Kasumi-1 (cell line): Measurements from ENCODE around the gene SYNDIG1L.
A peak's percentile ranks its signal among the peaks of the same experiment; 100 is the strongest.
"Not testable (repeated sequence)": the region's sequence is repeated elsewhere in the genome, so short reads cannot be mapped to it uniquely, and the experiment has no call there.

Experiments used
- DNase-seq, 2 experiments: peaks; one replicate each; lab custom pipeline; 2025; lab: John Stamatoyannopoulos, UW

SYNDIG1L gene

DNA sequence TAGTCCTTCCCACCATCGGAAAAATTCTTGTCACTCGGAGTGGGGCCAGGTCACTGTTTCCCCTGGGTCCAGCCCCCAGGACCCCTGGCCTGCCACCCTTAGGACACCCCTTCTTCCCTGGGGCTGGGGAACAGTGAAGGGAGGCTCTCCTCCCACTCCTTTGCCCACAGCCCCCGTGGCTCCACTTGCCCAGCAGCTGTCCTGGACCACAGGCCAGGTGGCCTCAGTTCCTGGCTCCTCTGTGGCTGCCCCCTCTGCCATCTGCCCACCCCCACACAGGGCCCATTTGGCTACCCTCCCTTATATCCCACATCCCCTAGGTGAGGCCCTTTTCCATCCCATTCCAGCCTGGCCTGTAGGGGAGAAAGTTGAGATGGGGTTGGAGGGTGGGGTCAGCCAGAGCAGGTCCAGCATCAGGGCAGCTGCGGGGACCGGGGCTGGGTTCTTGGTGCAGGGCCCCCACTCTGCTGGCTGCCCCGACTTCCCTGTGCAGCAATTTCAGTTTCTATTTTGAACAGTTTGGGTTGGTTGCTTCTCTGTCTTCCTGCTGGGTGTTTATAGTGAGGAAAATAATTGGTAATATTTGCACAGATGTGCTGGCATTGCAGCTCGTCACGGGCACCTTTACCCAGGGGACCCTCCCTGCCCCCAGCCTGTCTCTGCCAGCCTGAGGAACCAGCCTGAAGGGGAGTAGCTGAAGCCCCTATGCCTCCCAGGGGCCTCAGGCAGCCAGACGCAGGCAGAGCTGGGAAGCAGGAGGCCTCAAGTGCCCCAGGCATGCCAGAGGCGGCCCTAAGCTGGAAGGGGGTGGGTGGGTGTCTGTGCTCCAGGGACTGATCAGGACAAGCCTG lies 23.4 kb downstream of the SYNDIG1L start:
- no peak for DNase-seq

- DNase-seq = no peak
Measured at GRCh38 chr14:74401504-74402241, 24.3 kb downstream of the SYNDIG1L start.

DNA sequence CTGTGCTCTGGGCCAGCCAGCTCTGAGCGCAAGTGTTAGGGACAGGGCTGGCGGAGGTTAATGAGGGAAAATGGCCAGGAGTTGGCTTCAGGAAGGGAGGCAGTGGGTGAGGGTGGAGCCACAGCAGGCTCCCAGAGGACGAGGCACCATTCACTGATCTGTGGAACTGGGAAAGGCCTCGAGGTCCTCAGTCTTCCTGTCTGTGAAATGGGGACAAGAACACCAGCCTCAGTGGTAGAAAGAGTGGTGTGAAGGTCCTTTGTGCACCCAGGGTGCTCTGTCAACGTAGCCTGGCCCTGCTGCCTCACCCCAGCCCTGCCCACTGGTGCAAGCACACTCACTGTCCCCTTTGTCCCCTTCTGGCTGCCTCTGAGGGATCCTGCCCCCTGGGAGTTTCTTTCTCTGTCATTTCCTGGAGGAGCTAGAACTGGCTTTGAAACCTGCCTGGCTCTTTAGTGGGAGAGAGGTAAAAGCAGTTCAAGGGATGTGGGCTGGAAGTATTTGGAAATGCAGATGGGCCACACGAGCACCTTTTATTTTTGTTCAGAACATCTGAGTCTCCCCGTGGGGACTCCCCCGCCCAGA lies 25.0 kb downstream of the SYNDIG1L start:
- DNase-seq = no peak

DNA sequence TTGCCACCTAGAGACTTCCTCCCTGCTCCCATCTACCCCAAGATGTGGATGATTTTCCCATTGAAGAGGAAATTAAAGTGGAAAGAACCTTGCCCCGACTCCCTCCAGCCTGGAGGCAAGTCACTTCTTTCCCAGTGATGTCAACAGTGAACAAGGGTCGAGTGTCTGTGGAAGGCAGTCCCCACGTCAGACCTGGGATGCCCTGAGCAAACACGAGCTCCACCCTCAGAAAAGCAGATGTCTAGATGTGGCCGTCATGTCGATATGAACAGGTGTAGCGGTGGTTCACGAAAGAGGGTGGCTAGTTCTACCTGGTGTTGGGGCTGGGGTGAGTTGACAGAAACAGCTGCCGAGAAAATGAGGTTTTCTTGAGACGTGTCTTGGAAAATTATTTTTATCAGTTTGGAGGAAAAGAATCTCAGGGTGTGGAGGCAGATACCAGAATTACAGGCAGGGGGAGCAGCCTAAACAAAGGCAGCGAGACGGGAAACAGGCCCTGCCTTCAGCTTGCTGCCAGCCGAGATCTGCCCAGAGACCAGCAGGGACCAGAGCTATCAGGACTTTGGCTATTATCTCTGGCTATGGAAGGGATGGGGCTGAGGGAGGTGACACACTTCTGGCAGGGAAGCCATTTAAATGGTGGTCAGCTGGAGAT lies 25.9 kb downstream of the SYNDIG1L start:
- peak in 1 of 2 experiments; percentile 7 for DNase-seq

DNA sequence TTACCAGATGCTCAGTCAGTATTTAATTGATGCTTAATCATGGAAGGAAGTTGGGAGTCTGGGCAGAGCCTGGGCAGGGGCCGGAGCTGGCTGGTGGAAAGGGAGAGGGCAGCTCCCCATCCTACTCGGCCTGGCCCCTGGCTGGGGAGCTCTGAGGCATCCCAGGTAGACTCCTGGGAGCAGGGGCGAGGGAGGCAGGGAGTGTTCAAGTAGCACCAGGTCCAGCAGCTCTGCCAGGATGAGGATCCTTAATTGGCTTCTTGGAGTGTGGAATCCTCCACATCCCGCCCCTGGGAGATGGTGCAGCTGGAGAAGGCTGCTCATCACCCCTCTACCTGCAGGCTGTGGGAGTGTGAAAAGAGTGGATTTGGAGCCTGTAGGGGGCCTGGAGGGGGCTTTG lies 30.9 kb downstream of the SYNDIG1L start:
- DNase-seq = no peak

DNA sequence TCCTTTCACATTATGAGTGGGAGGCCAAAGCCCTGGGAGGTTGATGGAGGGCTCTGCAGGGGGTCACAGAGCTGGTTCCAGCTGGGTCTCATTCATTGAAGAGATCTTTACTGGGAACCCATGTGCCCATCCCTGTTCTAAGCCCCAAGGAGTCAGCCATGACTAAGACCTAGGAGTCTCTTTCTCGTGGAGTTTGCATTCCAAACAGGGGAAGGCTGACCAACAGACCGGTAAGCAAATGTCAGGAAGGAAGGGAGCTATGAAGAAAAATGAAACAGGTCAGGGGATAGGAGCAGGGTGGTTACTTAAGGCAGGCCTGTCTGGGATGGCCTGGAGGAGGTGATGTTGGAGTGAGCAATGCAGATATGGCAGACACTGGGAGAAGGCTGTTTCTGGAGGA lies 31.5 kb downstream of the SYNDIG1L start:
- no peak for DNase-seq

GRCh38 chr14:74392616-74393570 lies 33.1 kb downstream of the SYNDIG1L start:
- DNase-seq = no peak

- no peak for DNase-seq
Measured at GRCh38 chr14:74391479-74391878, 34.5 kb downstream of the SYNDIG1L start.

DNA sequence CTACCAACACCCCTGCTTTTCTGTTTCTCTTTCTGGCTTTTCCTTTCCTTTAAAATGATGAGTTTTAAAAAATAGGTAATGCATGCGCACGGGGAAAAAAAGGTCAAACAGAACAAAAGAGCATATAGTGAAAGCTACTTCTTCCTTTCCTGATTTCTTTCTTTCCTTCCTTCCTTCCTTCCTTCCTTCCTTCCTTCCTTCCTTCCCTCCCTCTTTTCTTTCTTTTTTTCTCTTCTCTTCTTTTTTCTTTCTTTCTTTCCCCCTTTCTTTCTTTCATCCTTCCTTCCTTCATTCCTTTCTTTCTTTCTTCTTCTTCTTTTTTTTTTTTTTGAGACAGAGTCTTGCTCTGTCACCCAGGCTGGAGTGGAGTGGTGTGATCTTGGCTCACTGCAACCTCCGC lies 35.5 kb downstream of the SYNDIG1L start:
- not testable (repeated sequence) for DNase-seq

- DNase-seq = no peak
Measured at GRCh38 chr14:74389980-74390379, 36.0 kb downstream of the SYNDIG1L start.

- no peak for DNase-seq
Measured at GRCh38 chr14:74382231-74382630, 43.8 kb downstream of the SYNDIG1L start.

DNA sequence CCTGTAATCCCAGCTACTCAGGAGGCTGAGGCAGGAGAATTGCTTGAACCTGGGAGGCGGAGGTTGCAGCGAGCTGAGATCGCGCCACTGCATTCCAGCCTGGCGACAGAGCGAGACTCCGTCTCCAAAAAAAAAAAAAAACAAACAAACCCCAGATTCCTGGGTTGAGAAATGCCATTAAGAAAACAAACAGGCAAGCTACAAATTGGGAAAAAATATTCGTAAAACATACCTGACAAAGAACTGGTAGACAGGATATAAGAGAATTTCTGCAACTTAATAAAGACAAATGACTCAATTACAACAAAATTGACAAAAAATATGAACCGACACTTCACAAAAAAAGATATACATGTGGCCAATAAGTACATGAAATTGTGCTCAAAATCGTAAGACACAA lies 44.4 kb downstream of the SYNDIG1L start:
- not testable (repeated sequence) for DNase-seq

- DNase-seq = no peak
Measured at GRCh38 chr14:74380845-74381244, 45.2 kb downstream of the SYNDIG1L start.

DNA sequence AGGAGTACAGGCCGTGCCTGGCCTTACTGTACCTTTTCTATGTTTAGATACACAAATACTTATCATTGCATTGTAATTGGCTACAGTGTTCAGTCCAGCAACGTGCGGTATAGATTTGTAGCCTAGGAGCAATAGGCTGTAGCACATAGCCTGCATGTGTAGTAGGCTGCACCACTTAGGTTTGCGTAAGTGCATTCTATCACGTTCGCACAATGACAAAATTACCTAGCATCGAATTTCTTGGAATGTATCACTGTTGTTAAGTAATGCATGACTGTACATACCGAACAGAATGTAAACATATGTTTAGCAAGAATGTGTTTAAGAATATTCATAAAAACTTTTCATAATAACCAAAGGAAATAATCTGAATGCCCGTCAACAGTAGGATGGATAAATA lies 45.8 kb downstream of the SYNDIG1L start:
- DNase-seq = no peak

DNA sequence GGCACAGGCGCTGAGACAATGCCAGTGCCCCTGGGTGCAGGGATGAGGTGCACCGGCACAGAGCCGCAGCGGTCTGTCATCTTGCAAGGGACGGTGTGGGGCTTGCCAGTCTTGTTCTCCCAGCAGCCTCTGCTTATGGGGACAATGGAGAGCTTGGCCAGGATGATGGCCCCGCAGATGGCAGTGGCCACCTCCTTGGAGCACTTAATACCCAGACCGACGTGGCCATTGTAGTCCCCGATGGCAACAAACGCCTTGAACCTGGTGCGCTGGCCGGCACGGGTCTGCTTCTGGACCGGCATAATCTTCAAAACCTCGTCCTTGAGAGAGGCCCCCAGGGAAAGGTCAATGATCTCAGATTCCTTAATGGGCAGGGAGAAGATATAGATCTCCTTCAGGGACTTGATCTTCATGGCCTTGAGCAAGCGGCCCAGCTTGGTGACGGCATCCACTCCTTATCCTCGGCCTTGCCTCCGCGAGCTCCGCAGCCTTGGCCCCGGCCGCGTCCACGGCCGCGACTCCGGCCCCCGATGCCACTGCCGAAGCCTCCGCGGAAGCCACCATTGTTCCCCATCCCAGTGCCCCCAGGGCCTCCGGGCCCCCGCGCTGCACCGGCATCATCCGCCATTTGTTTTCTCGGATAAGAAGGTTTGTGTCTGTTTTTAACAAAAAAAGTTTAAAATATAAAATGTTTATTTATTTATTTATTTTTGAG lies 47.9 kb downstream of the SYNDIG1L start:
- no peak for DNase-seq

GRCh38 chr14:74368441-74368840 lies 57.6 kb downstream of the SYNDIG1L start:
- DNase-seq = no peak

GRCh38 chr14:74368026-74368425 lies 58.0 kb downstream of the SYNDIG1L start:
- DNase-seq = no peak

DNA sequence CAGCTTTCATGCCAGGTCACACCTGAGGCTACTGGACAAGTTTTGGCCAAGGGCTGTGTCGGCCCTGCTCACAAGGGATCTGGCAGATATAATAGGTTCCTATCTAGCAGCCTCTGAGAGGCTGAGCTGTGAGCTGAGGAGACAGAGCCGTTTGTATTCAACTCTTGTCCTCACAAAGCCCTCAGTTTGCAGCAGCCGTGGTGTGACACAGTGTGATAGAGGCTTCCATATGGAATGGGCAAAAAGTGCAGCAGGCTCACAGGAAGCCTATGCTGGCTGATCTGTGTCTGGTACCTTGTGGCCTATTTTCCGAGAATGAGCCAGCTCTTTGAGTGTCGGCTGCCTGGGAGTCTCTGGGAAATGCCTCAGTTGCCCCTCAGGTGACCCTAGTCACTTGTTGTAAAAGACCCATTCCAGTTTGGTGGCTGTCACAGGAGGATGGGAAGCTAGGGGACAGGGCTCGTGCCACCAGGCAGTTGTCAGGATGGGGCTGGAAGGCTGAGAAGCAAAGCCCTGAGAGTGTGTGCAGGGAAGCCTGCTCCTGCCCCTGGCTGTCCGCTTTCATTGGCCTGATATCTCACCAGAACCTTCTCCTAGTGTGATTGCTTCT lies 61.6 kb downstream of the SYNDIG1L start:
- no peak for DNase-seq

- DNase-seq = peak; percentile 71 to 72
Measured at GRCh38 chr14:74362361-74362915, 63.6 kb downstream of the SYNDIG1L start.

DNA sequence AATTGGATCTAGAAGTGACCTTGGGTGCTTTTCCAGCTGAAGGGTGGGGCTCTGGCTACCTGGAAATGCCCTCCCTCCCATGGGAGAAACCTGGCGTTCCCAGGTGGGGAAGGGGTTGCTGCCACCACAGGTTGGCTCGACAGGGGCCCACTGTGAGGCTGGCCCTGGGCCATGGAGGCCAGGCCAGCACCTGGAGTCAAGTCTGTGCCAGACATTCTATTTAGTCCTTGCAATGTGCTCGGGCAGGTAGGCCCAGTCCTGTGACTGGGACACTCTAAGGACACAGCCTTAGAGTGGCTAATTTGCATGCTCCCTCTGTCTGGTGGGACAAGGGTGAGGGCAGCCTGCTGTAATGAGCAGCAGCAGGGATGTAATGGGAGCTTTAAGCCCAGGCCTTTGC lies 65.8 kb downstream of the SYNDIG1L start:
- DNase-seq = no peak
